Activated naive CD4-positive, alpha-beta T cell treated with anti-CD3 and anti-CD28 coated beads for 36 hours (primary cell): Measurements from ENCODE around the gene NOVA2. TPM values are rescaled to one million over a fixed set of nuclear protein-coding genes. Genes with fewer than 3 reads are reported as not detected.
"Not testable (repeated sequence)": the region's sequence is repeated elsewhere in the genome, so short reads cannot be mapped to it uniquely, and the experiment has no call there.

ENCODE experiments used
- CTCF ChIA-PET: fragments of 350-600 bp; sonication (Branson Sonifier 250); formaldehyde crosslinking; loops from one replicate; lab custom pipeline; 2021; ENCODE audit warnings: antibody characterized with exemption; lab: Charles Lee
- DNase-seq: peaks from one replicate; pipeline ENCODE4 v3.0.0-alpha.2; 2020
- H3K27ac Mint-ChIP-seq: one replicate; pipeline ENCODE4 v1.8.0; 2021; ENCODE audit warnings: mild to moderate bottlenecking, mixed read lengths
- H3K27me3 Mint-ChIP-seq: one replicate; pipeline ENCODE4 v1.8.0; 2021; ENCODE audit warnings: low read depth, mixed read lengths
- H3K36me3 Mint-ChIP-seq: one replicate; pipeline ENCODE4 v1.8.0; 2021; ENCODE audit warnings: low read depth, mixed read lengths
- H3K4me1 Mint-ChIP-seq: one replicate; pipeline ENCODE4 v1.8.0; 2021; ENCODE audit warnings: low read depth, mixed read lengths
- H3K4me3 Mint-ChIP-seq: one replicate; pipeline ENCODE4 v1.8.0; 2021; ENCODE audit warnings: mild to moderate bottlenecking, moderate library complexity, mixed read lengths
- H3K9me3 Mint-ChIP-seq: one replicate; pipeline ENCODE4 v1.8.0; 2021; ENCODE audit warnings: mixed read lengths
- intact Hi-C: fragments of 100-400 bp; cut with micrococcal nuclease; formaldehyde crosslinking; loops from one replicate; pipeline ENCODE4 v1.15.1; 2023
- total RNA-seq, 2 experiments: library from RNA; stranded (reverse); gene quantifications; one replicate each; pipeline ENCODE4 v1.2.3, GENCODE V29; 2021

Gene NOVA2
- total RNA-seq, 2 experiments from 2014 or later = not detected

DNA sequence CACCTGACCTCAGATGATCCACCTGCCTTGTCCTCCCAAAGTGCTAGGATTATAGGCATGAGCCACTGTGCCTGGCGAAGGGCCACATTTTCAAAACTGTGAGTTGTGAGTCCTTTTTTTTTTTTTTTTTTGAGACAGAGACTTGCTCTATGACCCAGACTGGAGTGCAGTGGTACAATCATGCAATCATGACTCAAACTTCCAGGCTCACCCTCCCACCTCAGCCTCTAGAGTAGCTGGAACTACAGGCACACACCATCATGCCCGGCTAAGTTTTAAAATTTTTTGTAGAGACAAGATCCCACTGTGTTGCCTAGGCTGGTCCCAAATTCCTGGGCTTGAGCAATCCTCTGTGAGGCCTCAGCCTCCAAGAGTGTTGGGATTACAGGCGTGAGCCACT lies 67.4 kb downstream of the NOVA2 start:
- Mint-ChIP-seq H3K4me1 (peaks cover 6% of the 10 kb centered on the region), H3K27me3 (peaks cover 2% of the 10 kb centered on the region), H3K36me3 (no peaks in the 10 kb centered on the region), H3K27ac (no peak overlapping the region), H3K9me3 (no peaks in the 10 kb centered on the region), H3K4me3 (no peak overlapping the region)
- DNase-seq = no peak
- intact Hi-C loops = no loop called here
- CTCF ChIA-PET = no interaction called here

GRCh38 chr19:45905011-45905410 lies 68.7 kb downstream of the NOVA2 start:
- Mint-ChIP-seq H3K27ac (no peak overlapping the region), H3K36me3 (peaks cover 2% of the 10 kb centered on the region), H3K4me1 (peaks cover 12% of the 10 kb centered on the region), H3K27me3 (peaks cover 2% of the 10 kb centered on the region), H3K9me3 (no peaks in the 10 kb centered on the region), H3K4me3 (no peak overlapping the region)
- DNase-seq = no peak
- intact Hi-C loops = no loop called here
- CTCF ChIA-PET = no interaction called here

DNA sequence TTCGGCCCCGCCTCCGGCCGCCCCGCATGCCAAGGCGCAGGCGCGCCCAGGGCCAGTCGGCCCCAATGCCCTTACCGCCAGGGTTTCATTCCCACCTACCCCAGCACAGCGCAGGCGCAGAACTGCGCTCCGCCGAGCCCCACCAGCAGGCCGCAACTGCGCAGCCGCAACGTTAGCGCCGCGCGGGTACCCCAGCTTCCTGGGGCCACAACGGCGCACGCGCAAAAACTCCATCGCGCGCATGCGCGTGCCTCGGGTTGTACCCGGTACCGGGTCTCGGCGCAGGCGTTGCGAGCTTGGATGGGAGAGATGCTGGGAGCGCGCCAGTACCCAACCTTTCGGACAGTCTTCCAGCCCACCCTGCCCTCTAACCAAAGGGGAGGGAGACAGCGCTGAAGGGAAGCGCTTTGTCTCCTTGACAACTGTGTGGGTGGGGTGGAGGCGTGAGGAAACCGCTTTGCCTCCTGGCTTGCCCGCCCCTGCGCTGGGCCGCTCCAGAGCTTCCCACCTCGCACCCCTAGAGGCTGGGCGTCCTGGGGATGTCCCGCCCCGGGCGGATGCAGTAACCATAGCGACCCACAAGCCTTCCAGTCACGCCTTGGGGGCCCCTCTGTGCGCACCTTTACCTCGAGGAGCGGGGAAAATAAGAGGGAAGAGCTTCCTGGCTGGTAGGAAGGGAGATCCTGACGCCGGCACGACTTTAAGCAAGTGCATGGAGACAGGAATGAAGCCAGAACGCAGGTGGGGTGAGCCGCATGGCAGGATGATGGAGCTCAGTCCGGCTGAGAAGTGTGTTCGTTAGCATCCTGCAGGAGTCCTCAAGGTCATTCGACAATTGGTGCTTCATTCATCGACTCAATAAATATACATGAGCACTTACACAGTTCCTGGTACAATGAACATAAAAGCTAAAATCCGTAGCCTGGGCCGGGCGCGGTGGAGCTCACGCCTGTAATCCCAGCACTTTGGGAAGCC lies 70.7 kb downstream of the NOVA2 start:
- Mint-ChIP-seq H3K9me3 (no peaks in the 10 kb centered on the region), H3K27me3 (no peaks in the 10 kb centered on the region), H3K27ac (peak overlapping the region; percentile 71), H3K4me1 (peaks cover 12% of the 10 kb centered on the region), H3K4me3 (peak overlapping the region; percentile 88), H3K36me3 (peaks cover 4% of the 10 kb centered on the region)
- intact Hi-C loops = loop anchor here (1.0 to 5.0 kb wide), 7 partner anchors 17 to 360 kb away; partner anchors contain the start of genes CCDC61, FBXO46, IRF2BP1 and MEIOSIN
- peak; percentile 99 for DNase-seq
- CTCF ChIA-PET = interaction anchor here (0.6 to 2.1 kb wide), 5 partner anchors 16 to 779 kb away, joined by 3 to 9 read pairs (median 5); partner anchors contain the start of genes FOXA3 and IRF2BP1

DNA sequence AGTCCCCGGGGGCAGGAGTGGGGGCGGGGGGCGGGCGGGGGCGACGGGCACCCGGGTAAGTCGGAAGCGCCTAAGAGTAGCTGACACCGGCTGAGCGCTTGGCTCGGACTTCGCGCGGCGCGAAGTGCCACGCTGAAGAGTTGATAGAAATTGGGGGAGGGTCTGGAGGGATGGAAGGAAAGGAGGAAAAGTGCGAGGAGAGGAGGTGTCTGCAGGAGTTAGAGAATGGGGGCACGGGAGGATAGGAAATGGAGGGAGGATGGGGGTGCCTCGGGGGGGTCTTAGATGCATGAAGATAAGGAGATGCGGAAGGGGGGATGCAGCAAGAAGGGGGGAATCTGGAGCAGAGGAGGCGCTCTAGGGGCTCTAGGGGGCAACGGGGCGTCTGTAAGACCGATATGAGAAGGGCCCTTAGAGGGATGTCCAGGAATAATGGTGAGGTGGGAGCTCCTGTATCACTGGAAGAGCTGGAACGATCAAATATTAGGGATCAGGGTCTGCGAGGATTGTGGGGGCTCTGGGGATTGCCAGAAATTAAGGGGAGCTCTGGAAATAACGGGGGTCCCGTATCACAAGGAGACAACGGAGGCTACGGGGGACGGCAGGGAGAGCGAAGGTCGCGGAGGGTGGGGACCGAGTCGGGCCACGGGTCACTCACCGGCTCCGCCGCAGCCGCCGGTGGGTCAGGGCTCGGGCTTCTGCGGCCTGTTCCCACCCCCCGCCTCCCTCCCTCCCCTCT lies 71.6 kb downstream of the NOVA2 start, which contains the start of gene MYPOP:
TSS of gene MYPOP (minus strand) at position 702 of the 739 bp plus-strand sequence. CDS start 840 bp downstream, outside the sequence.
- intact Hi-C loops = loop anchor here (1.0 to 5.0 kb wide), 7 partner anchors 16 to 361 kb away; partner anchors contain the start of genes CCDC61, FBXO46, IRF2BP1 and MEIOSIN
- Mint-ChIP-seq H3K27me3 (no peaks in the 10 kb centered on the region), H3K4me3 (peak within 1 kb of the TSS; percentile 88), H3K36me3 (peaks cover 4% of the 10 kb centered on the region), H3K9me3 (no peaks in the 10 kb centered on the region), H3K4me1 (peaks cover 12% of the 10 kb centered on the region), H3K27ac (peak within 1 kb of the TSS; percentile 71)
- DNase-seq = no peak
- CTCF ChIA-PET = interaction anchor here (0.6 to 2.1 kb wide), 6 partner anchors 16 to 779 kb away, joined by 3 to 9 read pairs (median 5); partner anchors contain the start of genes FOXA3, IRF2BP1 and SYMPK

DNA sequence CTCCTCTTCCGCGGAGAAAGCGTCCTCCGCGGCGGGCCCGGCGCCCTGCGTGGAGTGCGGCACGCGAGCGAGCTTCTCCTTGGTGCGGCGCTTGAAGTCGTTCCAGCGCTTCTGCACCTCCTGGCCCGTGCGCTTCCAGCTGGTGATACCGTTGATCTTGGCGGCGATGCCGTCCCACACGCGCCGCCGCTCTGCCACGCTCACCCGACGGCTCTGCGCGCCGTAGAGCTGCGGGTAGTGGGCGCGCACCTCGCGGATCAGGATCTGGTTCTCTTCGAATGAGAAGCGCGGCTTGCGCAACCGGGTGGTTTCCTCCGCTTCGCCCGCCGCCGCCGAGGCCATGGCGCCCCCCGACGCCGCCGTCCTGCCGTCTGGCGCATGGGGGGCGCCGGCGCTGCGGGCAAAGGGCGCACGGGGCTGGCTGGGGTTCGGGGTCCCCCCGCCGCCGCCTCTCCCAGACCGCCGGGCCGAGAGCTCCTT lies 72.2 kb downstream of the NOVA2 start:
- peak overlapping the region; percentile 60 for H3K4me3 Mint-ChIP-seq
- DNase-seq = peak; percentile 57
- CTCF ChIA-PET = interaction anchor here (0.6 to 1.5 kb wide), 4 partner anchors 15 to 38 kb away, joined by 3 to 6 read pairs (median 5); partner anchors contain the start of genes FOXA3, IRF2BP1 and SYMPK
- intact Hi-C loops = loop anchor here (5.0 kb wide), 1 partner anchor 169 kb away; the partner anchor contains the start of genes FBXO46 and MEIOSIN
- no peaks in the 10 kb centered on the region for H3K27me3 Mint-ChIP-seq
- H3K27ac Mint-ChIP-seq = no peak overlapping the region
- peaks cover 12% of the 10 kb centered on the region for H3K4me1 Mint-ChIP-seq
- no peaks in the 10 kb centered on the region for H3K9me3 Mint-ChIP-seq
- peaks cover 4% of the 10 kb centered on the region for H3K36me3 Mint-ChIP-seq

GRCh38 chr19:45900738-45901431 lies 72.8 kb downstream of the NOVA2 start:
- Mint-ChIP-seq H3K9me3 (no peaks in the 10 kb centered on the region), H3K27ac (no peak overlapping the region), H3K4me3 (peak overlapping the region; percentile 54), H3K36me3 (peaks cover 4% of the 10 kb centered on the region), H3K4me1 (peaks cover 12% of the 10 kb centered on the region), H3K27me3 (no peaks in the 10 kb centered on the region)
- DNase-seq = peak; percentile 25
- intact Hi-C loops = loop anchor here (5.0 kb wide), 1 partner anchor 169 kb away; the partner anchor contains the start of genes FBXO46 and MEIOSIN
- CTCF ChIA-PET = interaction anchor here (0.5 to 1.5 kb wide), 5 partner anchors 15 to 725 kb away, joined by 3 to 6 read pairs (median 4); partner anchors contain the start of genes FOXA3, IRF2BP1 and SYMPK

GRCh38 chr19:45899919-45900589 lies 73.6 kb downstream of the NOVA2 start:
- intact Hi-C loops = loop anchor here (5.0 kb wide), 1 partner anchor 168 kb away; the partner anchor contains the start of genes FBXO46 and MEIOSIN
- no peaks in the 10 kb centered on the region for H3K9me3 Mint-ChIP-seq
- peaks cover 12% of the 10 kb centered on the region for H3K4me1 Mint-ChIP-seq
- no peaks in the 10 kb centered on the region for H3K27me3 Mint-ChIP-seq
- CTCF ChIA-PET = interaction anchor here (1.5 kb wide), 1 partner anchor 18 kb away, joined by 6 read pairs; no protein-coding TSS in a partner anchor
- peaks cover 6% of the 10 kb centered on the region for H3K36me3 Mint-ChIP-seq
- no peak overlapping the region for H3K27ac Mint-ChIP-seq
- DNase-seq = no peak
- no peak overlapping the region for H3K4me3 Mint-ChIP-seq

DNA sequence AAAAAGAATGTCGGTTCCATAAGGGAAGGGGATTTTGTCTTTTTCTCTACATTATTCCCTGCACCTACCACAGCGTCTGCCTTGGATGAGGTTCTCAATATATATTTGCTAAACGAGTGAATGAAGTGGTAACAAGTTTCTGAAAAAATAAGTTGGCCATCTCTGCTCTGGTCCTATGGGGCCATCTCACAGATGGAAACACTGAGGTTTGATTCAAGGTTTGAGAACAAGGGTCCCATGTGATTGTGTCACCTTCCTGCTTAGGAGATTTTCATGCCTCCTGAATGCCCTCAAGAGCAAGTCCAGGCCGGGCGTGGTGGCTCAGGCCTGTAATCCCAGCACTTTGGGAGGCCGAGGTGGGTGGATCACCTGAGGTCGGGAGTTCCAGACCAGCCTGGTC lies 74.4 kb downstream of the NOVA2 start:
- Mint-ChIP-seq H3K4me3 (no peak overlapping the region), H3K9me3 (no peaks in the 10 kb centered on the region)

GRCh38 chr19:45897261-45897812 lies 76.3 kb downstream of the NOVA2 start:
- H3K4me1 Mint-ChIP-seq = peaks cover 10% of the 10 kb centered on the region
- intact Hi-C loops = no loop called here
- CTCF ChIA-PET = no interaction called here
- H3K27ac Mint-ChIP-seq = no peak overlapping the region
- no peak for DNase-seq
- H3K36me3 Mint-ChIP-seq = peaks cover 9% of the 10 kb centered on the region
- H3K4me3 Mint-ChIP-seq = no peak overlapping the region
- no peaks in the 10 kb centered on the region for H3K9me3 Mint-ChIP-seq
- H3K27me3 Mint-ChIP-seq = no peaks in the 10 kb centered on the region

More for the DNA sequence above, 74.4 kb downstream of the NOVA2 start:
- DNase-seq = no peak
- Mint-ChIP-seq H3K27ac (no peak overlapping the region), H3K4me1 (peaks cover 12% of the 10 kb centered on the region), H3K36me3 (peaks cover 9% of the 10 kb centered on the region), H3K27me3 (no peaks in the 10 kb centered on the region)
- intact Hi-C loops = no loop called here
- CTCF ChIA-PET = no interaction called here

- H3K36me3 Mint-ChIP-seq, H3K9me3 Mint-ChIP-seq, intact Hi-C loops, H3K27me3 Mint-ChIP-seq, H3K4me1 Mint-ChIP-seq, H3K27ac Mint-ChIP-seq, H3K4me3 Mint-ChIP-seq, DNase-seq: not testable (repeated sequence)
- CTCF ChIA-PET = interaction anchor here (1.0 to 1.6 kb wide), 2 partner anchors 10 to 14 kb away, joined by 3 to 4 read pairs; partner anchors contain the start of gene IRF2BP1
Measured at GRCh38 chr19:45895983-45896599, 77.6 kb downstream of the NOVA2 start.
